Mucosa of rectum (tissue), 2 donors: ENCODE data around the gene GPR17.
A peak's percentile ranks its signal among the peaks of the same experiment; 100 is the strongest.

Experiments used
- H3K27ac ChIP-seq, 2 donors: one replicate each; pipeline ENCODE4 v1.7.0; 2013; ENCODE audit warnings: inconsistent platforms in 2 of 2, low read depth in 2 of 2, low read length in 2 of 2
- H3K27me3 ChIP-seq, 2 donors: one replicate each; pipeline ENCODE4 v1.7.0; 2013; ENCODE audit warnings: low read length in 2 of 2; ENCODE audit not compliant: control insufficient read depth in 2 of 2, insufficient read depth in 2 of 2
- H3K36me3 ChIP-seq, 2 donors: one replicate each; pipeline ENCODE4 v1.7.0; 2013; ENCODE audit warnings: low read length in 2 of 2; ENCODE audit not compliant: control insufficient read depth in 2 of 2, insufficient read depth in 2 of 2
- H3K4me1 ChIP-seq, 2 donors: one replicate each; pipeline ENCODE4 v1.7.0; 2013; ENCODE audit warnings: low read length in 2 of 2, mild to moderate bottlenecking in 1 of 2; ENCODE audit not compliant: control insufficient read depth in 2 of 2, insufficient read depth in 2 of 2
- H3K4me3 ChIP-seq, 2 donors: one replicate each; pipeline ENCODE4 v1.7.0; 2013; ENCODE audit warnings: low read length in 2 of 2
- H3K9ac ChIP-seq, 2 donors: one replicate each; pipeline ENCODE4 v1.7.0; 2013; ENCODE audit warnings: low read length in 2 of 2, low read depth in 1 of 2, mild to moderate bottlenecking in 1 of 2
- H3K9me3 ChIP-seq, 2 donors: one replicate each; pipeline ENCODE4 v1.7.0; 2013; ENCODE audit warnings: low read length in 2 of 2; ENCODE audit not compliant: control insufficient read depth in 2 of 2
- donor health status: healthy.
- donor health status: Normal muscosa, but diverticular disease.

GPR17 gene

GRCh38 chr2:127642706-127643438 lies 3.1 kb upstream of the GPR17 start:
- H3K27ac ChIP-seq, result no peak overlapping the region
- no peaks in the 10 kb centered on the region for H3K9me3 ChIP-seq
- peaks cover 3 to 4% of the 10 kb centered on the region in 2 donors for H3K4me1 ChIP-seq
- H3K4me3 ChIP-seq, result no peak overlapping the region
- no peak overlapping the region for H3K9ac ChIP-seq
- no peaks in the 10 kb centered on the region for H3K27me3 ChIP-seq
- peaks cover 0 to 6% of the 10 kb centered on the region in 2 donors for H3K36me3 ChIP-seq

- no peak overlapping the region for H3K4me3 ChIP-seq
- H3K36me3 ChIP-seq, result peaks cover 0 to 5% of the 10 kb centered on the region in 2 donors
- H3K9ac ChIP-seq, result no peak overlapping the region
- peaks cover 0 to 4% of the 10 kb centered on the region in 2 donors for H3K4me1 ChIP-seq
- no peaks in the 10 kb centered on the region for H3K27me3 ChIP-seq
- H3K9me3 ChIP-seq, result no peaks in the 10 kb centered on the region
- no peak overlapping the region for H3K27ac ChIP-seq
Observed at GRCh38 chr2:127643439-127644065, 2.4 kb upstream of the GPR17 start.

GRCh38 chr2:127644066-127645025 lies 1.6 kb upstream of the GPR17 start:
- Histone ChIP-seq H3K27ac (no peak overlapping the region), H3K36me3 (no peaks in the 10 kb centered on the region), H3K9me3 (no peaks in the 10 kb centered on the region), H3K4me1 (peaks cover 3 to 4% of the 10 kb centered on the region in 2 donors), H3K9ac (no peak overlapping the region), H3K27me3 (no peaks in the 10 kb centered on the region), H3K4me3 (no peak overlapping the region)

GRCh38 chr2:127645026-127645394 lies 943 bp upstream of the GPR17 start:
- no peaks in the 10 kb centered on the region for H3K36me3 ChIP-seq
- H3K4me3 ChIP-seq, result no peak overlapping the region
- H3K9ac ChIP-seq, result no peak overlapping the region
- no peaks in the 10 kb centered on the region for H3K9me3 ChIP-seq
- H3K27me3 ChIP-seq, result no peaks in the 10 kb centered on the region
- no peak overlapping the region for H3K27ac ChIP-seq
- peaks cover 4 to 7% of the 10 kb centered on the region in 2 donors for H3K4me1 ChIP-seq

- Histone ChIP-seq H3K9me3 (no peaks in the 10 kb centered on the region), H3K4me3 (no peak overlapping the region), H3K27me3 (no peaks in the 10 kb centered on the region), H3K9ac (no peak overlapping the region), H3K27ac (peak overlapping the region in 1 of 2 donors; percentile 23), H3K36me3 (no peaks in the 10 kb centered on the region), H3K4me1 (peaks cover 4 to 11% of the 10 kb centered on the region in 2 donors)
Observed at GRCh38 chr2:127646487-127647241, 711 bp downstream of the GPR17 start.

GRCh38 chr2:127647242-127648190 lies 1.6 kb downstream of the GPR17 start:
- Histone ChIP-seq H3K9ac (no peak overlapping the region), H3K4me3 (no peak overlapping the region), H3K27ac (peak overlapping the region in 1 of 2 donors; percentile 23)

GRCh38 chr2:127648321-127648720 lies 2.4 kb downstream of the GPR17 start:
- no peaks in the 10 kb centered on the region for H3K36me3 ChIP-seq
- peaks cover 4 to 12% of the 10 kb centered on the region in 2 donors for H3K4me1 ChIP-seq
- H3K4me3 ChIP-seq, result no peak overlapping the region
- no peak overlapping the region for H3K9ac ChIP-seq
- no peaks in the 10 kb centered on the region for H3K27me3 ChIP-seq
- no peaks in the 10 kb centered on the region for H3K9me3 ChIP-seq
- no peak overlapping the region for H3K27ac ChIP-seq

More at GRCh38 chr2:127647242-127648190, 1.6 kb downstream of the GPR17 start:
- H3K27me3 ChIP-seq, result no peaks in the 10 kb centered on the region
- H3K4me1 ChIP-seq, result peaks cover 4 to 11% of the 10 kb centered on the region in 2 donors
- no peaks in the 10 kb centered on the region for H3K36me3 ChIP-seq
- no peaks in the 10 kb centered on the region for H3K9me3 ChIP-seq

GRCh38 chr2:127649100-127649611 lies 3.2 kb downstream of the GPR17 start:
- no peaks in the 10 kb centered on the region for H3K27me3 ChIP-seq
- no peak overlapping the region for H3K9ac ChIP-seq
- no peaks in the 10 kb centered on the region for H3K36me3 ChIP-seq
- H3K4me1 ChIP-seq, result peaks cover 4 to 13% of the 10 kb centered on the region in 2 donors
- H3K9me3 ChIP-seq, result no peaks in the 10 kb centered on the region
- no peak overlapping the region for H3K4me3 ChIP-seq
- peak overlapping the region in 1 of 2 donors; percentile 38 for H3K27ac ChIP-seq

- no peak overlapping the region for H3K9ac ChIP-seq
- no peaks in the 10 kb centered on the region for H3K9me3 ChIP-seq
- peak overlapping the region in 1 of 2 donors; percentile 60 for H3K27ac ChIP-seq
- peaks cover 4 to 13% of the 10 kb centered on the region in 2 donors for H3K4me1 ChIP-seq
- no peaks in the 10 kb centered on the region for H3K36me3 ChIP-seq
- H3K4me3 ChIP-seq, result no peak overlapping the region
- H3K27me3 ChIP-seq, result no peaks in the 10 kb centered on the region
Observed at GRCh38 chr2:127649684-127650040, 3.7 kb downstream of the GPR17 start.
